ENCODE data around the gene SMYD3.

Gene SMYD3

GRCh38 chr1:245864872-245865271 is 642.2 kb downstream of the SMYD3 start:
- no peak for TF ChIP-seq CTCF (IDR thresholded peaks at IDR 0.05)
- Histone ChIP-seq H3K9ac (no peak overlapping the region), H3K27me3 (ENCODE audit: control insufficient read depth, insufficient read depth, low read length) (no peaks in the 10 kb centered on the region), H3K9me3 (ENCODE audit: control insufficient read depth, low read length) (no peaks in the 10 kb centered on the region), H3K36me3 (ENCODE audit: control insufficient read depth, insufficient read depth, low read length) (no peaks in the 10 kb centered on the region), H3K4me2 (ENCODE audit: low read length) (no peak overlapping the region), H3K4me3 (ENCODE audit: low read depth, low read length) (no peak overlapping the region), H2AFZ (no peak overlapping the region), H3K4me1 (no peaks in the 10 kb centered on the region), H3K79me2 (no peaks in the 10 kb centered on the region), H3K27ac (no peak overlapping the region)

GRCh38 chr1:245863566-245864184 is 643.4 kb downstream of the SMYD3 start:
- Histone ChIP-seq H3K4me3 (ENCODE audit: low read depth, low read length) (no peak overlapping the region), H3K9ac (no peak overlapping the region), H3K4me2 (ENCODE audit: low read length) (no peak overlapping the region), H3K79me2 (no peaks in the 10 kb centered on the region), H3K36me3 (ENCODE audit: control insufficient read depth, insufficient read depth, low read length) (no peaks in the 10 kb centered on the region), H3K27me3 (ENCODE audit: control insufficient read depth, insufficient read depth, low read length) (no peaks in the 10 kb centered on the region), H2AFZ (no peak overlapping the region), H3K27ac (no peak overlapping the region), H3K4me1 (no peaks in the 10 kb centered on the region), H3K9me3 (ENCODE audit: control insufficient read depth, low read length) (no peaks in the 10 kb centered on the region)
- no peak for TF ChIP-seq CTCF (IDR thresholded peaks at IDR 0.05)

GRCh38 chr1:245862812-245863540 is 644.1 kb downstream of the SMYD3 start:
- H3K27ac ChIP-seq, result no peak overlapping the region
- no peaks in the 10 kb centered on the region for H3K27me3 ChIP-seq (ENCODE audit: control insufficient read depth, insufficient read depth, low read length)
- no peaks in the 10 kb centered on the region for H3K36me3 ChIP-seq (ENCODE audit: control insufficient read depth, insufficient read depth, low read length)
- no peaks in the 10 kb centered on the region for H3K4me1 ChIP-seq
- H3K9me3 ChIP-seq (ENCODE audit: control insufficient read depth, low read length), result no peaks in the 10 kb centered on the region
- no peaks in the 10 kb centered on the region for H3K79me2 ChIP-seq
- H2AFZ ChIP-seq, result no peak overlapping the region
- no peak for TF ChIP-seq CTCF (IDR thresholded peaks at IDR 0.05)
- no peak overlapping the region for H3K4me3 ChIP-seq (ENCODE audit: low read depth, low read length)
- H3K4me2 ChIP-seq (ENCODE audit: low read length), result no peak overlapping the region
- H3K9ac ChIP-seq, result no peak overlapping the region

GRCh38 chr1:245860657-245861544 is 646.2 kb downstream of the SMYD3 start:
- no peaks in the 10 kb centered on the region for H3K27me3 ChIP-seq (ENCODE audit: control insufficient read depth, insufficient read depth, low read length)
- no peak for TF ChIP-seq CTCF (IDR thresholded peaks at IDR 0.05)
- H3K9me3 ChIP-seq (ENCODE audit: control insufficient read depth, low read length), result no peaks in the 10 kb centered on the region
- H3K79me2 ChIP-seq, result no peaks in the 10 kb centered on the region
- no peak overlapping the region for H3K4me3 ChIP-seq (ENCODE audit: low read depth, low read length)
- no peaks in the 10 kb centered on the region for H3K4me1 ChIP-seq
- H3K4me2 ChIP-seq (ENCODE audit: low read length), result no peak overlapping the region
- no peak overlapping the region for H3K9ac ChIP-seq
- H3K27ac ChIP-seq, result no peak overlapping the region
- no peak overlapping the region for H2AFZ ChIP-seq
- H3K36me3 ChIP-seq (ENCODE audit: control insufficient read depth, insufficient read depth, low read length), result no peaks in the 10 kb centered on the region
